H9 (cell line): ENCODE measurements around the gene ARHGAP31. TPM values are rescaled to one million over a fixed set of nuclear protein-coding genes. Genes with fewer than 3 reads are reported as not detected.

ENCODE experiments used
- DNase-seq: peaks from one replicate; pipeline ENCODE4 v3.0.0-alpha.2; 2017
- H2AFZ ChIP-seq: one replicate; pipeline ENCODE4 v1.6.1; 2013; ENCODE audit warnings: mild to moderate bottlenecking, low read length, control low read depth, moderate library complexity
- H2AK5ac ChIP-seq: 2 replicates; pipeline ENCODE4 v1.6.1; 2013; ENCODE audit warnings: low read length, control low read depth, mixed read lengths; ENCODE audit not compliant: insufficient read length
- H2BK120ac ChIP-seq: one replicate; pipeline ENCODE4 v1.6.1; 2013; ENCODE audit warnings: low read depth, mild to moderate bottlenecking, low read length, control low read depth, inconsistent platforms; ENCODE audit not compliant: poor library complexity, severe bottlenecking
- H2BK12ac ChIP-seq: 2 replicates; pipeline ENCODE4 v1.6.1; 2013; ENCODE audit warnings: low read length, control low read depth, mixed read lengths, low read depth; ENCODE audit not compliant: insufficient read length
- H2BK15ac ChIP-seq: 2 replicates; pipeline ENCODE4 v1.6.1; 2013; ENCODE audit warnings: low read depth, low read length, control low read depth
- H2BK20ac ChIP-seq: one replicate; pipeline ENCODE4 v1.6.1; 2013; ENCODE audit warnings: low read depth, mild to moderate bottlenecking, low read length, control low read depth, inconsistent platforms; ENCODE audit not compliant: poor library complexity, severe bottlenecking
- H2BK5ac ChIP-seq: 2 replicates; pipeline ENCODE4 v1.6.1; 2013; ENCODE audit warnings: low read length, control low read depth, mixed read lengths; ENCODE audit not compliant: insufficient read length
- H3K14ac ChIP-seq: 2 replicates; pipeline ENCODE4 v1.6.1; 2013; ENCODE audit warnings: low read length, control low read depth; ENCODE audit not compliant: insufficient read depth
- H3K18ac ChIP-seq: 2 replicates; pipeline ENCODE4 v1.6.1; 2013; ENCODE audit warnings: low read depth, mild to moderate bottlenecking, mixed read lengths, low read length, control low read depth; ENCODE audit not compliant: insufficient read length
- H3K23ac ChIP-seq: 2 replicates; pipeline ENCODE4 v1.6.1; 2013; ENCODE audit warnings: low read length, control low read depth, mixed read lengths, low read depth; ENCODE audit not compliant: insufficient read length
- H3K23me2 ChIP-seq: 2 replicates; pipeline ENCODE4 v1.6.1; 2013; ENCODE audit warnings: low read depth, mild to moderate bottlenecking, mixed read lengths, low read length, control low read depth; ENCODE audit not compliant: insufficient read length, poor library complexity, severe bottlenecking
- H3K27ac ChIP-seq: 2 replicates; pipeline ENCODE4 v1.5.1; 2013; ENCODE audit warnings: low read length, control low read depth, mixed read lengths, low read depth; ENCODE audit not compliant: insufficient read length
- H3K27me3 ChIP-seq: 2 replicates; pipeline ENCODE4 v1.6.1; 2013; ENCODE audit warnings: low read length, control low read depth, inconsistent platforms; ENCODE audit not compliant: insufficient read depth
- H3K4ac ChIP-seq: 2 replicates; pipeline ENCODE4 v1.6.1; 2013; ENCODE audit warnings: low read depth, mild to moderate bottlenecking, control low read depth, inconsistent platforms, low read length, moderate library complexity
- H3K4me1 ChIP-seq: 2 replicates; pipeline ENCODE4 v1.6.1; 2013; ENCODE audit warnings: low read length, control low read depth, inconsistent platforms; ENCODE audit not compliant: insufficient read depth
- H3K4me2 ChIP-seq: 2 replicates; pipeline ENCODE4 v1.6.1; 2013; ENCODE audit warnings: low read length, control low read depth, mixed read lengths; ENCODE audit not compliant: insufficient read length, insufficient read depth
- H3K56ac ChIP-seq: 2 replicates; pipeline ENCODE4 v1.6.1; 2013; ENCODE audit warnings: low read depth, mild to moderate bottlenecking, mixed read lengths, low read length, control low read depth; ENCODE audit not compliant: insufficient read length
- H3K79me1 ChIP-seq: 2 replicates; pipeline ENCODE4 v1.6.1; 2013; ENCODE audit warnings: low read depth, mild to moderate bottlenecking, moderate library complexity, low read length, control low read depth, inconsistent platforms; ENCODE audit not compliant: insufficient read depth, poor library complexity, severe bottlenecking
- H3K79me2 ChIP-seq: 2 replicates; pipeline ENCODE4 v1.6.1; 2013; ENCODE audit warnings: low read length, control low read depth, inconsistent platforms; ENCODE audit not compliant: insufficient read depth
- H3K9ac ChIP-seq: 2 replicates; pipeline ENCODE4 v1.6.1; 2013; ENCODE audit warnings: low read length, control low read depth, mixed read lengths; ENCODE audit not compliant: insufficient read length; ENCODE audit errors: extremely low read depth
- H3K9me3 ChIP-seq: one replicate; pipeline ENCODE4 v1.6.1; 2013; ENCODE audit warnings: low read depth, low read length, inconsistent platforms; ENCODE audit not compliant: control insufficient read depth
- H3T11ph ChIP-seq: one replicate; pipeline ENCODE4 v1.6.1; 2013; ENCODE audit warnings: mild to moderate bottlenecking, low read length, control low read depth, inconsistent platforms
- H4K20me1 ChIP-seq: one replicate; pipeline ENCODE4 v1.6.1; 2013; ENCODE audit not compliant: control insufficient read depth, insufficient read length, insufficient read depth
- H4K5ac ChIP-seq: 2 replicates; pipeline ENCODE4 v1.6.1; 2013; ENCODE audit warnings: low read depth, mild to moderate bottlenecking, mixed read lengths, low read length, control low read depth; ENCODE audit not compliant: insufficient read length
- H4K8ac ChIP-seq: replicated peaks from 2 replicates; pipeline ENCODE4 v1.6.1; 2013; ENCODE audit warnings: low read length, control low read depth, mixed read lengths, low read depth; ENCODE audit not compliant: insufficient read length
- H4K91ac ChIP-seq: 2 replicates; pipeline ENCODE4 v1.6.1; 2013; ENCODE audit warnings: low read depth, mild to moderate bottlenecking, moderate library complexity, mixed read lengths, low read length, control low read depth; ENCODE audit not compliant: insufficient read length
- H3K27ac Mint-ChIP-seq, 3 experiments: 2 replicates in 2 of 3; 3 replicates in 1 of 3; pipeline ENCODE4 v1.8.0; 2020 to 2021; ENCODE audit warnings: mixed read lengths in 3 of 3, mild to moderate bottlenecking in 1 of 3, moderate library complexity in 1 of 3
- H3K27me3 Mint-ChIP-seq: 2 replicates; pipeline ENCODE4 v1.8.0; 2021; ENCODE audit warnings: low read depth, mild to moderate bottlenecking, moderate library complexity, mixed read lengths
- H3K36me3 Mint-ChIP-seq, 3 experiments: 2 replicates in 2 of 3; 3 replicates in 1 of 3; pipeline ENCODE4 v1.8.0; 2020 to 2021; ENCODE audit warnings: low read depth in 3 of 3, mixed read lengths in 3 of 3; ENCODE audit not compliant: insufficient read depth in 1 of 3
- H3K4me1 Mint-ChIP-seq, 2 experiments: 2 replicates each; pipeline ENCODE4 v1.8.0; 2020; ENCODE audit warnings: mixed read lengths in 2 of 2
- H3K4me3 Mint-ChIP-seq, 2 experiments: 2 replicates in 1 of 2; 3 replicates in 1 of 2; pipeline ENCODE4 v1.8.0; 2020 to 2021; ENCODE audit warnings: mild to moderate bottlenecking in 2 of 2, mixed read lengths in 2 of 2, moderate library complexity in 1 of 2
- H3K9me3 Mint-ChIP-seq, 2 experiments: 2 replicates in 1 of 2; 3 replicates in 1 of 2; pipeline ENCODE4 v1.8.0; 2020; ENCODE audit warnings: mild to moderate bottlenecking in 2 of 2, mixed read lengths in 2 of 2, moderate library complexity in 1 of 2
- CTCF ChIP-seq: fragments of 200-600 bp; sonication (generic); conservative IDR thresholded peaks from 3 replicates; pipeline ENCODE4 v1.8.0; 2021; ENCODE audit warnings: antibody characterized with exemption, mild to moderate bottlenecking
- WGBS: extraction: QIAGEN DNeasy Blood & Tissue Kit; methylation state at CpG from one replicate; pipeline ENCODE4 v1.1.7; 2013; ENCODE audit warnings: missing lambda C conversion rate, low lambda C conversion rate, mixed read lengths; ENCODE audit not compliant: insufficient read length; ENCODE audit errors: extremely low coverage; 5-methylcytosine and 5-hydroxymethylcytosine counted together
- total RNA-seq: library from RNA; stranded (reverse); gene quantifications from 2 replicates; pipeline ENCODE4 v1.2.1, GENCODE V29; 2021

ARHGAP31 gene
- total RNA-seq, 1 experiment from 2014 or later: 2.2 TPM

- H3K9me3 Mint-ChIP-seq: peaks cover 15 to 23% of the 10 kb centered on the region in 2 experiments
Observed at GRCh38 chr3:119433613-119434325, 139.6 kb downstream of the ARHGAP31 start.

More at GRCh38 chr3:119433613-119434325, 139.6 kb downstream of the ARHGAP31 start:
- TF ChIP-seq CTCF: no peak
- no peak overlapping the region for H3K14ac ChIP-seq
- H3K4me1 ChIP-seq: no peaks in the 10 kb centered on the region
- no peaks in the 10 kb centered on the region for H3K79me2 ChIP-seq
- H3K27me3 ChIP-seq: no peaks in the 10 kb centered on the region
- H3K18ac ChIP-seq: no peak overlapping the region
- H2BK5ac ChIP-seq: no peak overlapping the region
- no peak overlapping the region for H3K23ac ChIP-seq
- no peak for DNase-seq
- H3K79me1 ChIP-seq: no peaks in the 10 kb centered on the region
- Mint-ChIP-seq H3K27ac (no peak overlapping the region), H3K4me3 (no peak overlapping the region), H3K4me1 (no peaks in the 10 kb centered on the region), H3K36me3 (peaks cover 68 to 92% (median 91%) of the 10 kb centered on the region in 3 experiments), H3K27me3 (no peaks in the 10 kb centered on the region; the same call in 1 of the 2 replicates)
- no CpG with 5 or more reads among the region's 3 CpGs for whole genome bisulfite sequencing
- no peak overlapping the region for H3T11ph ChIP-seq
- H2AFZ ChIP-seq: no peak overlapping the region
- no peaks in the 10 kb centered on the region for H4K20me1 ChIP-seq
- no peak overlapping the region for H2BK20ac ChIP-seq
- H3K4ac ChIP-seq: no peak overlapping the region
- H3K9me3 ChIP-seq: peaks cover 11% of the 10 kb centered on the region
- H4K5ac ChIP-seq: no peak overlapping the region
- no peak overlapping the region for H2BK12ac ChIP-seq
- H2BK120ac ChIP-seq: no peak overlapping the region
- H4K8ac ChIP-seq: no peak overlapping the region
- no peak overlapping the region for H3K27ac ChIP-seq
- no peak overlapping the region for H3K56ac ChIP-seq
- H3K9ac ChIP-seq: no peak overlapping the region
- no peak overlapping the region for H4K91ac ChIP-seq
- no peaks in the 10 kb centered on the region for H3K23me2 ChIP-seq
- no peak overlapping the region for H3K4me2 ChIP-seq
- H2AK5ac ChIP-seq: no peak overlapping the region
- H2BK15ac ChIP-seq: no peak overlapping the region
